HEK293 (cell line): ENCODE data around the gene TRIB2.

Source experiments
- CTCF ChIA-PET: fragments of 350-600 bp; formaldehyde crosslinking; extraction: SDS; loops from one replicate; lab custom pipeline; 2021; ENCODE audit warnings: antibody characterized with exemption; lab: Yijun Ruan, JAX
- POLR2A ChIA-PET: fragments of 300-600 bp; formaldehyde crosslinking; extraction: SDS; loops from one replicate; lab custom pipeline; 2020; ENCODE audit warnings: antibody characterized with exemption, inconsistent platforms; lab: Yijun Ruan, JAX
- H3K27ac ChIP-seq: fragments of 200-500 bp; sonication (Bioruptor generic); 2 replicates; pipeline ENCODE4 v1.5.1; 2014; ENCODE audit warnings: low read depth, low read length, control low read depth, inconsistent platforms; ENCODE audit errors: extremely low read depth
- H3K36me3 ChIP-seq, 2 experiments: fragments of 200-500 bp in 1 of 2; sonication (Bioruptor generic) in 1 of 2; 1 replicate in 1 of 2; 2 replicates in 1 of 2; pipeline ENCODE4 v1.5.1; 2014 to 2017; ENCODE audit warnings: inconsistent platforms in 2 of 2, low read length in 2 of 2; ENCODE audit not compliant: control insufficient read depth in 2 of 2, insufficient read depth in 1 of 2
- H3K4me1 ChIP-seq: fragments of 200-500 bp; sonication (Bioruptor generic); 2 replicates; pipeline ENCODE4 v1.5.1; 2014; ENCODE audit warnings: mild to moderate bottlenecking, low read length, inconsistent platforms; ENCODE audit not compliant: control insufficient read depth, insufficient read depth
- H3K4me3 ChIP-seq: 2 replicates; pipeline ENCODE4 v1.5.1; 2011; ENCODE audit warnings: low read depth, mild to moderate bottlenecking, control low read depth, low read length, moderate library complexity
- H3K9me3 ChIP-seq: fragments of 200-500 bp; sonication (Bioruptor generic); 2 replicates; pipeline ENCODE4 v1.5.1; 2014; ENCODE audit warnings: low read depth, low read length, inconsistent platforms; ENCODE audit not compliant: control insufficient read depth, insufficient read depth
- GLIS1 ChIP-seq: fragments of 450-650 bp; formaldehyde crosslinking; IDR thresholded peaks from 2 replicates; pipeline ENCODE4 v1.5.1; 2016; ENCODE audit warnings: missing biosample characterization, missing genetic modification characterization
- IKZF3 ChIP-seq: fragments of 450-650 bp; IDR thresholded peaks from 2 replicates; pipeline ENCODE4 v1.5.0; 2018; ENCODE audit warnings: missing biosample characterization, mild to moderate bottlenecking, missing genetic modification characterization, moderate library complexity
- PRDM10 ChIP-seq: fragments of 450-650 bp; formaldehyde crosslinking; IDR thresholded peaks from 2 replicates; pipeline ENCODE4 v1.5.1; 2016; ENCODE audit warnings: missing biosample characterization, missing genetic modification characterization
- PRDM6 ChIP-seq: fragments of 450-650 bp; formaldehyde crosslinking; IDR thresholded peaks from 2 replicates; pipeline ENCODE4 v1.5.1; 2017; ENCODE audit warnings: missing biosample characterization, missing genetic modification characterization
- RBAK ChIP-seq: fragments of 450-650 bp; formaldehyde crosslinking; IDR thresholded peaks from 2 replicates; pipeline ENCODE4 v1.5.1; 2016; ENCODE audit warnings: missing biosample characterization, missing genetic modification characterization
- REPIN1 ChIP-seq: fragments of 450-650 bp; formaldehyde crosslinking; IDR thresholded peaks from 2 replicates; pipeline ENCODE4 v1.5.1; 2017; ENCODE audit warnings: missing biosample characterization, missing genetic modification characterization, low read depth
- WT1 ChIP-seq: fragments of 450-650 bp; formaldehyde crosslinking; IDR thresholded peaks from 2 replicates; pipeline ENCODE4 v1.5.1; 2016; ENCODE audit warnings: missing biosample characterization, missing genetic modification characterization
- ZBTB21 ChIP-seq: fragments of 450-650 bp; formaldehyde crosslinking; IDR thresholded peaks from 2 replicates; pipeline ENCODE4 v1.5.1; 2017; ENCODE audit warnings: missing biosample characterization, missing genetic modification characterization
- ZEB2 ChIP-seq: fragments of 450-650 bp; formaldehyde crosslinking; IDR thresholded peaks from 2 replicates; pipeline ENCODE4 v1.5.1; 2016; ENCODE audit warnings: missing biosample characterization, missing genetic modification characterization
- ZNF146 ChIP-seq: fragments of 450-650 bp; formaldehyde crosslinking; IDR thresholded peaks from 2 replicates; pipeline ENCODE4 v1.5.1; 2016; ENCODE audit warnings: missing biosample characterization, missing genetic modification characterization
- ZNF214 ChIP-seq: fragments of 450-650 bp; formaldehyde crosslinking; IDR thresholded peaks from 2 replicates; pipeline ENCODE4 v1.5.1; 2017; ENCODE audit warnings: missing biosample characterization, mild to moderate bottlenecking, missing genetic modification characterization, borderline replicate concordance
- ZNF248 ChIP-seq: fragments of 450-650 bp; formaldehyde crosslinking; IDR thresholded peaks from 2 replicates; pipeline ENCODE4 v1.5.1; 2017; ENCODE audit warnings: missing biosample characterization, missing genetic modification characterization
- ZNF26 ChIP-seq: fragments of 450-650 bp; formaldehyde crosslinking; IDR thresholded peaks from 2 replicates; pipeline ENCODE4 v1.5.1; 2016; ENCODE audit warnings: missing biosample characterization, missing genetic modification characterization
- ZNF335 ChIP-seq: fragments of 450-650 bp; formaldehyde crosslinking; conservative IDR thresholded peaks from 2 replicates; pipeline ENCODE4 v1.5.1; 2016; ENCODE audit warnings: missing biosample characterization, missing genetic modification characterization
- ZNF416 ChIP-seq: fragments of 450-650 bp; formaldehyde crosslinking; IDR thresholded peaks from 2 replicates; pipeline ENCODE4 v1.5.1; 2016; ENCODE audit warnings: missing biosample characterization, missing genetic modification characterization
- ZNF558 ChIP-seq: fragments of 450-650 bp; formaldehyde crosslinking; IDR thresholded peaks from 2 replicates; pipeline ENCODE4 v1.5.1; 2016; ENCODE audit warnings: missing biosample characterization, missing genetic modification characterization
- ZNF707 ChIP-seq: fragments of 450-650 bp; formaldehyde crosslinking; IDR thresholded peaks from 2 replicates; pipeline ENCODE4 v1.5.1; 2016; ENCODE audit warnings: missing biosample characterization, missing genetic modification characterization
- TF ChIP-seq, protein P1 (sequence below): fragments of 450-650 bp; formaldehyde crosslinking; IDR thresholded peaks from 2 replicates; pipeline ENCODE4 v1.5.1; 2017; ENCODE audit warnings: missing biosample characterization, missing genetic modification characterization
- TF ChIP-seq, protein P2 (sequence below): fragments of 450-650 bp; formaldehyde crosslinking; IDR thresholded peaks from 2 replicates; pipeline ENCODE4 v1.5.1; 2016; ENCODE audit warnings: missing biosample characterization, missing genetic modification characterization
- TF ChIP-seq, protein P3 (sequence below): fragments of 450-650 bp; formaldehyde crosslinking; IDR thresholded peaks from 2 replicates; pipeline ENCODE4 v1.5.1; 2016; ENCODE audit warnings: missing biosample characterization, missing genetic modification characterization

The TRIB2 gene

DNA sequence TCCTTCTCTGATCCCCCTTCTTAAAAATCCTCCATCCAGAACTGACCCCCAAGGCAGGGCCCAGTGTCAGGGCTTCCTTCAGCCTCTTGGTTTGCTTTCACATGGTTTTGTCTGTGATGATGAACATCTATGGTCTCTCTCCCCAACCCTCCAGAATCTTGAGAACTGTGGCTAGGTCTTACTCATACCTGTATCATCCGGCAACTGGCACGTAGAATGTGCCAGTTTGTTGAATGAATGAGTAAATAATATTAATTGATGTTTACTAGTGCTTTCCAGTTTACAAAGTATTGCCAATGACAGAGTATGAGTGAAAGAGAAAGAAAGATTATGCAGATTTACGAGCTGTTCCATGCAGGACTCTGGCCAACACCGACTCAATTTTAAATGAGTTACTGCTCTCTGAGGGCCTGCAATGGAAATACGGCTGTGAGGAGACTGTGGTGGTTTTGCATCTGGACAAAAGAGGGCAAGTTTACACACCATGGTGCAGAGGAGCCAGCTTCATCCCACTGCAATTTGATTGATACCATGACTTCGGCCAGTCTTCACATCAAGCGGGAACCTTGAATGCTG is 29.9 kb upstream of the TRIB2 start (continued):
- no peak for TF ChIP-seq PRDM6

DNA sequence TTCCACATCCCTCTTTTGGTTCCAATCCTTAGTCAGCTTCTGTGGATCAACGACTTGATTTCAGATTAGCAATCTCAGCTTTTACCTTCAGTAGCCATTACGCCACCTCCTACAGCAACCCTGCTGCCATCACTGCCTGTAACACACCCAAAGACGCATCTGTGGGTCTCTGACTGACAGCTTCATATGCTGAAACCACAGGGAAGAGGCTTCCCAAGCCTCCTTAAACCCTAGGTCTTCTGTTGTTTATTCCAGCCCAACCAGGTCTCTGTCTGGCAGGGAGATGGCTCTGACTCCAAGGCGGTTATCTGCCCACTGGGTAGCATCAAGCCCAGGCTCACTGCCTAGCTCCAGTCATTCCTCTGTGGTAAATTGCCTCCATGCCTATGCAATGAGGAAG is 28.6 kb upstream of the TRIB2 start:
- Histone ChIP-seq H3K9me3 (no peaks in the 10 kb centered on the region), H3K4me3 (no peak overlapping the region), H3K4me1 (no peaks in the 10 kb centered on the region), H3K36me3 (no peaks in the 10 kb centered on the region), H3K27ac (no peak overlapping the region)
- TF ChIP-seq WT1 (tag by site-specific recombination) (no peak), ZNF26 (no peak), REPIN1 (tag by site-specific recombination) (no peak), IKZF3 (no peak), PRDM10 (tag by site-specific recombination) (no peak), ZNF248 (tag by site-specific recombination) (no peak), ZNF558 (tag by site-specific recombination) (no peak), GLIS1 (tag by site-specific recombination) (no peak)
- TF ChIP-seq, protein P1, sequence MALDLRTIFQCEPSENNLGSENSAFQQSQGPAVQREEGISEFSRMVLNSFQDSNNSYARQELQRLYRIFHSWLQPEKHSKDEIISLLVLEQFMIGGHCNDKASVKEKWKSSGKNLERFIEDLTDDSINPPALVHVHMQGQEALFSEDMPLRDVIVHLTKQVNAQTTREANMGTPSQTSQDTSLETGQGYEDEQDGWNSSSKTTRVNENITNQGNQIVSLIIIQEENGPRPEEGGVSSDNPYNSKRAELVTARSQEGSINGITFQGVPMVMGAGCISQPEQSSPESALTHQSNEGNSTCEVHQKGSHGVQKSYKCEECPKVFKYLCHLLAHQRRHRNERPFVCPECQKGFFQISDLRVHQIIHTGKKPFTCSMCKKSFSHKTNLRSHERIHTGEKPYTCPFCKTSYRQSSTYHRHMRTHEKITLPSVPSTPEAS (tag by site-specific recombination), result no peak
- TF ChIP-seq, protein P2, sequence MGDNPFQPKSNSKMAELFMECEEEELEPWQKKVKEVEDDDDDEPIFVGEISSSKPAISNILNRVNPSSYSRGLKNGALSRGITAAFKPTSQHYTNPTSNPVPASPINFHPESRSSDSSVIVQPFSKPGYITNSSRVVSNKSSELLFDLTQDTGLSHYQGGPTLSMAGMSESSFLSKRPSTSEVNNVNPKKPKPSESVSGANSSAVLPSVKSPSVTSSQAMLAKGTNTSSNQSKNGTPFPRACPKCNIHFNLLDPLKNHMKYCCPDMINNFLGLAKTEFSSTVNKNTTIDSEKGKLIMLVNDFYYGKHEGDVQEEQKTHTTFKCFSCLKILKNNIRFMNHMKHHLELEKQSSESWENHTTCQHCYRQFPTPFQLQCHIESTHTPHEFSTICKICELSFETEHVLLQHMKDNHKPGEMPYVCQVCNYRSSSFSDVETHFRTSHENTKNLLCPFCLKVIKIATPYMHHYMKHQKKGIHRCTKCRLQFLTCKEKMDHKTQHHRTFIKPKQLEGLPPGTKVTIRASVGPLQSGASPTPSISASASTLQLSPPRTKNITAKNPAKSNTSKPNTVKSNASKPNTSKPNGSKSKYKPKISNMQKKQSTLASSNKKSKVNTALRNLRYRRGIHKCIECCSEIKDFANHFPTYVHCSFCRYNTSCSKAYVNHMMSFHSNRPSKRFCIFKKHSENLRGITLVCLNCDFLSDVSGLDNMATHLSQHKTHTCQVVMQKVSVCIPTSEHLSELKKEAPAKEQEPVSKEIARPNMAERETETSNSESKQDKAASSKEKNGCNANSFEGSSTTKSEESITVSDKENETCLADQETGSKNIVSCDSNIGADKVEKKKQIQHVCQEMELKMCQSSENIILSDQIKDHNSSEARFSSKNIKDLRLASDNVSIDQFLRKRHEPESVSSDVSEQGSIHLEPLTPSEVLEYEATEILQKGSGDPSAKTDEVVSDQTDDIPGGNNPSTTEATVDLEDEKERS (tag by site-specific recombination), result no peak
- CTCF ChIA-PET, result no interaction called here
- POLR2A ChIA-PET, result no interaction called here

- CTCF ChIA-PET, result no interaction called here
- H3K4me3 ChIP-seq, result no peak overlapping the region
- H3K27ac ChIP-seq, result no peak overlapping the region
- POLR2A ChIA-PET, result no interaction called here
- no peaks in the 10 kb centered on the region for H3K9me3 ChIP-seq
- H3K36me3 ChIP-seq, result no peaks in the 10 kb centered on the region
- no peaks in the 10 kb centered on the region for H3K4me1 ChIP-seq
- TF ChIP-seq ZNF26, result no peak
- TF ChIP-seq ZNF146 (tag by site-specific recombination), result no peak
- TF ChIP-seq RBAK (tag by site-specific recombination), result no peak
- TF ChIP-seq ZEB2, result no peak
- no peak for TF ChIP-seq ZNF214 (tag by site-specific recombination)
- no peak for TF ChIP-seq ZNF335
- TF ChIP-seq, protein P3, sequence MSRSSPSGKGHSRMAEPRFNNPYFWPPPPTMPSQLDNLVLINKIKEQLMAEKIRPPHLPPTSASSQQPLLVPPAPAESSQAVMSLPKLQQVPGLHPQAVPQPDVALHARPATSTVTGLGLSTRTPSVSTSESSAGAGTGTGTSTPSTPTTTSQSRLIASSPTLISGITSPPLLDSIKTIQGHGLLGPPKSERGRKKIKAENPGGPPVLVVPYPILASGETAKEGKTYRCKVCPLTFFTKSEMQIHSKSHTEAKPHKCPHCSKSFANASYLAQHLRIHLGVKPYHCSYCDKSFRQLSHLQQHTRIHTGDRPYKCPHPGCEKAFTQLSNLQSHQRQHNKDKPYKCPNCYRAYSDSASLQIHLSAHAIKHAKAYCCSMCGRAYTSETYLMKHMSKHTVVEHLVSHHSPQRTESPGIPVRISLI (tag by site-specific recombination), result no peak
- TF ChIP-seq ZNF707 (tag by site-specific recombination), result no peak
- TF ChIP-seq ZNF416 (tag by site-specific recombination), result no peak
- no peak for TF ChIP-seq ZBTB21 (tag by site-specific recombination)
Observed at GRCh38 chr2:12688893-12689292, 27.8 kb upstream of the TRIB2 start.
